SU-DHL-6 (cell line): Measurements from ENCODE around the gene ACAP1.

ENCODE experiments used
- H2AFZ ChIP-seq: fragments of 200-600 bp; sonication (generic); 2 replicates; pipeline ENCODE4 v1.6.1; 2014; ENCODE audit warnings: low read depth, mild to moderate bottlenecking, moderate library complexity, mixed read lengths, antibody characterized with exemption, low read length; ENCODE audit not compliant: severe bottlenecking
- H3F3A ChIP-seq: fragments of 200-600 bp; shearing (Covaris generic); 2 replicates; pipeline ENCODE4 v1.6.0; 2016; ENCODE audit warnings: antibody characterized with exemption, mild to moderate bottlenecking; ENCODE audit not compliant: insufficient read depth
- H3K27ac ChIP-seq: fragments of 200-600 bp; sonication (generic); 2 replicates; pipeline ENCODE4 v1.5.1; 2016; ENCODE audit warnings: low read depth, mild to moderate bottlenecking, low read length, moderate library complexity, mixed read lengths
- H3K27me3 ChIP-seq: fragments of 200-600 bp; sonication (generic), shearing (Covaris generic); 2 replicates; pipeline ENCODE4 v1.6.0; 2014; ENCODE audit warnings: mild to moderate bottlenecking, low read length
- H3K36me3 ChIP-seq: fragments of 200-600 bp; sonication (generic); 2 replicates; pipeline ENCODE4 v1.6.1; 2014; ENCODE audit warnings: mild to moderate bottlenecking, low read length, mixed read lengths
- H3K4me2 ChIP-seq: fragments of 300-600, 200-600 bp; shearing (Covaris generic), sonication (generic); 2 replicates; pipeline ENCODE4 v1.6.0; 2014; ENCODE audit warnings: low read length, low read depth, mild to moderate bottlenecking; ENCODE audit not compliant: poor library complexity, severe bottlenecking
- H3K4me3 ChIP-seq: fragments of 200-600 bp; sonication (generic); 2 replicates; pipeline ENCODE4 v1.5.1; 2014; ENCODE audit warnings: antibody characterized with exemption, low read length, mild to moderate bottlenecking, mixed read lengths; ENCODE audit not compliant: insufficient read depth, poor library complexity, severe bottlenecking
- H3K79me2 ChIP-seq: fragments of 200-600 bp; sonication (generic); 2 replicates; pipeline ENCODE4 v1.6.1; 2014; ENCODE audit warnings: mild to moderate bottlenecking, low read length, moderate library complexity; ENCODE audit not compliant: insufficient read depth
- H3K9ac ChIP-seq: fragments of 200-600 bp; sonication (generic); 2 replicates; pipeline ENCODE4 v1.7.0; 2014; ENCODE audit warnings: mild to moderate bottlenecking, low read length
- H3K9me2 ChIP-seq: fragments of 200-600 bp; sonication (generic); replicated peaks from 2 replicates; pipeline ENCODE4 v1.6.1; 2014; ENCODE audit warnings: low read length; ENCODE audit not compliant: insufficient read depth
- H3K9me3 ChIP-seq: fragments of 200-600 bp; sonication (generic); 2 replicates; pipeline ENCODE4 v1.6.1; 2014; ENCODE audit warnings: low read length, mixed read lengths; ENCODE audit not compliant: insufficient read depth
- H4K20me1 ChIP-seq: fragments of 200-600 bp; sonication (generic); 2 replicates; pipeline ENCODE4 v1.6.1; 2014; ENCODE audit warnings: low read depth, mild to moderate bottlenecking, antibody characterized with exemption, low read length, moderate library complexity, mixed read lengths
- CTCF ChIP-seq: fragments of 200-600 bp; sonication (generic); IDR thresholded peaks from one replicate; pipeline ENCODE4 v1.5.1; 2017; ENCODE audit warnings: antibody characterized with exemption, mild to moderate bottlenecking, low read length, moderate library complexity; ENCODE audit not compliant: insufficient read depth, poor library complexity, severe bottlenecking
- EZH2phosphoT487 ChIP-seq: fragments of 200-600 bp; sonication (generic), shearing (Covaris generic); conservative IDR thresholded peaks from 2 replicates; pipeline ENCODE4 v1.6.1; 2018; ENCODE audit warnings: mild to moderate bottlenecking, antibody characterized with exemption, low read length, moderate library complexity, mixed read lengths

ACAP1 gene

GRCh38 chr17:7383742-7384488, 47.6 kb downstream of the ACAP1 start:
- Histone ChIP-seq H3K27ac (peak overlapping the region; percentile 48), H3K4me3 (peak overlapping the region; percentile 77), H3K9me3 (peaks cover 9% of the 10 kb centered on the region; the same call in 1 of the 2 replicates), H3K79me2 (no peaks in the 10 kb centered on the region), H2AFZ (peak overlapping the region; percentile 94), H3K9ac (peak overlapping the region; percentile 73), H4K20me1 (no peaks in the 10 kb centered on the region), H3K36me3 (no peaks in the 10 kb centered on the region), H3F3A (no peaks in the 10 kb centered on the region), H3K4me2 (peak overlapping the region; percentile 79), H3K27me3 (no peaks in the 10 kb centered on the region), H3K9me2 (no peaks in the 10 kb centered on the region)
- TF ChIP-seq EZH2phosphoT487 (no peak), CTCF (no peak)

- TF ChIP-seq EZH2phosphoT487 (no peak), CTCF (no peak)
- H3K27ac ChIP-seq: peak overlapping the region; percentile 48
- no peaks in the 10 kb centered on the region for H4K20me1 ChIP-seq
- H3K36me3 ChIP-seq: no peaks in the 10 kb centered on the region
- peak overlapping the region; percentile 73 for H3K9ac ChIP-seq
- H3K4me2 ChIP-seq: peak overlapping the region; percentile 79
- no peaks in the 10 kb centered on the region for H3K9me2 ChIP-seq
- H3K79me2 ChIP-seq: no peaks in the 10 kb centered on the region
- H2AFZ ChIP-seq: peak overlapping the region; percentile 94
- no peaks in the 10 kb centered on the region for H3K27me3 ChIP-seq
- H3F3A ChIP-seq: no peaks in the 10 kb centered on the region
- H3K9me3 ChIP-seq: peaks cover 3% of the 10 kb centered on the region; the same call in 1 of the 2 replicates
- peak overlapping the region; percentile 77 for H3K4me3 ChIP-seq
Measured at GRCh38 chr17:7384489-7385081, 48.3 kb downstream of the ACAP1 start.

GRCh38 chr17:7388856-7389255, 52.5 kb downstream of the ACAP1 start:
- Histone ChIP-seq H2AFZ (no peak overlapping the region), H3K79me2 (no peaks in the 10 kb centered on the region), H3K27me3 (no peaks in the 10 kb centered on the region), H3F3A (0 out of 2 replicates have a peak, but pooled peaks cover 3% of the 10 kb centered on the region), H3K4me2 (no peak overlapping the region), H3K27ac (no peak overlapping the region), H3K9me2 (no peaks in the 10 kb centered on the region), H3K9ac (no peak overlapping the region), H3K36me3 (no peaks in the 10 kb centered on the region), H4K20me1 (no peaks in the 10 kb centered on the region), H3K4me3 (no peak overlapping the region), H3K9me3 (no peaks in the 10 kb centered on the region)
- no peak for TF ChIP-seq CTCF
- no peak for TF ChIP-seq EZH2phosphoT487
